ENCODE results near the gene ZNF407. TPM values are rescaled to one million over a fixed set of nuclear protein-coding genes. Genes with fewer than 3 reads are reported as not detected.

Gene ZNF407
- total and polyA plus RNA-seq, 2 experiments from 2014 or later = 2.1 to 10.4 TPM

DNA sequence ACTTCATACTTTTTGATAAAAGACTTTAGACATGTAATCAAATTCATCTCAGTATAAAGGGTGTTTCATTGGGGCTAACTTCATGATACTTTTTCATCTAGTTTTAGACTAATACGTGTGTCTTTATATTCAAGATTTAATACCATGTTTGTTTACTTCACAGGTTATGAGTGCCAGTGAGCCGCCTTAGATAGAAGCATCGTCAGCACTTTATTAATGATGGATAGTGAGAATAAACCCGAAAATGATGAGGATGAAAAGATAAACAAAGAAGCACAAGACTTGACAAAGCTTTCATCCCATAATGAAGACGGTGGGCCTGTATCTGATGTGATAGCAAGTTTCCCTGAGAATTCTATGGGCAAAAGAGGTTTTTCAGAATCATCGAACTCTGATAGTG is 33.1 kb downstream of the ZNF407 start (continued):
- TF ChIP-seq, protein P1, sequence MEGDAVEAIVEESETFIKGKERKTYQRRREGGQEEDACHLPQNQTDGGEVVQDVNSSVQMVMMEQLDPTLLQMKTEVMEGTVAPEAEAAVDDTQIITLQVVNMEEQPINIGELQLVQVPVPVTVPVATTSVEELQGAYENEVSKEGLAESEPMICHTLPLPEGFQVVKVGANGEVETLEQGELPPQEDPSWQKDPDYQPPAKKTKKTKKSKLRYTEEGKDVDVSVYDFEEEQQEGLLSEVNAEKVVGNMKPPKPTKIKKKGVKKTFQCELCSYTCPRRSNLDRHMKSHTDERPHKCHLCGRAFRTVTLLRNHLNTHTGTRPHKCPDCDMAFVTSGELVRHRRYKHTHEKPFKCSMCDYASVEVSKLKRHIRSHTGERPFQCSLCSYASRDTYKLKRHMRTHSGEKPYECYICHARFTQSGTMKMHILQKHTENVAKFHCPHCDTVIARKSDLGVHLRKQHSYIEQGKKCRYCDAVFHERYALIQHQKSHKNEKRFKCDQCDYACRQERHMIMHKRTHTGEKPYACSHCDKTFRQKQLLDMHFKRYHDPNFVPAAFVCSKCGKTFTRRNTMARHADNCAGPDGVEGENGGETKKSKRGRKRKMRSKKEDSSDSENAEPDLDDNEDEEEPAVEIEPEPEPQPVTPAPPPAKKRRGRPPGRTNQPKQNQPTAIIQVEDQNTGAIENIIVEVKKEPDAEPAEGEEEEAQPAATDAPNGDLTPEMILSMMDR (conservative IDR thresholded peaks at IDR 0.05; ENCODE audit: low read depth in 2 of 2) = no peak
- TF ChIP-seq ZNF331 (CRISPR knock-in tag; IDR thresholded peaks at IDR 0.05; ENCODE audit: low read depth) (no peak), EZH2phosphoT487 (IDR thresholded peaks at IDR 0.05; ENCODE audit: unreplicated experiment) (no peak), ZNF114 (CRISPR knock-in tag; IDR thresholded peaks at IDR 0.05) (no peak), NANOG (IDR thresholded peaks at IDR 0.05; ENCODE audit: borderline replicate concordance) (no peak), STAT1 (IDR thresholded peaks at IDR 0.05; ENCODE audit: unreplicated experiment) (no peak), JUNB (IDR thresholded peaks at IDR 0.05; ENCODE audit: unreplicated experiment) (no peak), EZH2 (IDR thresholded peaks at IDR 0.05; ENCODE audit: low read depth, unreplicated experiment) (no peak)
- TF ChIP-seq, protein P2, sequence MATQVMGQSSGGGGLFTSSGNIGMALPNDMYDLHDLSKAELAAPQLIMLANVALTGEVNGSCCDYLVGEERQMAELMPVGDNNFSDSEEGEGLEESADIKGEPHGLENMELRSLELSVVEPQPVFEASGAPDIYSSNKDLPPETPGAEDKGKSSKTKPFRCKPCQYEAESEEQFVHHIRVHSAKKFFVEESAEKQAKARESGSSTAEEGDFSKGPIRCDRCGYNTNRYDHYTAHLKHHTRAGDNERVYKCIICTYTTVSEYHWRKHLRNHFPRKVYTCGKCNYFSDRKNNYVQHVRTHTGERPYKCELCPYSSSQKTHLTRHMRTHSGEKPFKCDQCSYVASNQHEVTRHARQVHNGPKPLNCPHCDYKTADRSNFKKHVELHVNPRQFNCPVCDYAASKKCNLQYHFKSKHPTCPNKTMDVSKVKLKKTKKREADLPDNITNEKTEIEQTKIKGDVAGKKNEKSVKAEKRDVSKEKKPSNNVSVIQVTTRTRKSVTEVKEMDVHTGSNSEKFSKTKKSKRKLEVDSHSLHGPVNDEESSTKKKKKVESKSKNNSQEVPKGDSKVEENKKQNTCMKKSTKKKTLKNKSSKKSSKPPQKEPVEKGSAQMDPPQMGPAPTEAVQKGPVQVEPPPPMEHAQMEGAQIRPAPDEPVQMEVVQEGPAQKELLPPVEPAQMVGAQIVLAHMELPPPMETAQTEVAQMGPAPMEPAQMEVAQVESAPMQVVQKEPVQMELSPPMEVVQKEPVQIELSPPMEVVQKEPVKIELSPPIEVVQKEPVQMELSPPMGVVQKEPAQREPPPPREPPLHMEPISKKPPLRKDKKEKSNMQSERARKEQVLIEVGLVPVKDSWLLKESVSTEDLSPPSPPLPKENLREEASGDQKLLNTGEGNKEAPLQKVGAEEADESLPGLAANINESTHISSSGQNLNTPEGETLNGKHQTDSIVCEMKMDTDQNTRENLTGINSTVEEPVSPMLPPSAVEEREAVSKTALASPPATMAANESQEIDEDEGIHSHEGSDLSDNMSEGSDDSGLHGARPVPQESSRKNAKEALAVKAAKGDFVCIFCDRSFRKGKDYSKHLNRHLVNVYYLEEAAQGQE (IDR thresholded peaks at IDR 0.05; ENCODE audit: unreplicated experiment) = no peak

DNA sequence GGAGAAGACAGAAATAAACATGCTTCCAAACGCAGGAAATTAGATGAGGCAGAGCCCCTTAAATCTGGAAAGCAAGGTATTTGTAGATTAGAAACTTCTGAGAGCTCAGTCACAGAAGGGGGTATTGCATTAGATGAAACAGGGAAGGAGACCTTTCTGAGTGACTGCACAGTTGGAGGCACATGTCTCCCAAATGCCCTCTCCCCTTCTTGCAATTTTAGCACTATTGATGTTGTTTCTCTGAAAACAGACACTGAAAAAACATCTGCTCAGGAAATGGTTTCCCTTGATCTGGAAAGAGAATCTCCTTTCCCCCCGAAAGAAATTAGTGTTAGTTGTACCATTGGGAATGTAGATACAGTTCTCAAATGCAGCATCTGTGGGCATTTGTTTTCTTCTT is 33.5 kb downstream of the ZNF407 start:
- no peak overlapping the region for H3K27ac Mint-ChIP-seq
- Histone ChIP-seq H3K27me3 (ENCODE audit: insufficient read depth) (no peaks in the 10 kb centered on the region), H3K36me3 (ENCODE audit: insufficient read depth) (no peaks in the 10 kb centered on the region), H3F3A (replicated peaks; ENCODE audit: low read depth) (no peaks in the 10 kb centered on the region), H3K79me2 (replicated peaks; ENCODE audit: insufficient read depth) (peaks cover 11% of the 10 kb centered on the region), H4K20me1 (replicated peaks; ENCODE audit: insufficient read depth) (no peaks in the 10 kb centered on the region), H3K4me2 (no peak overlapping the region), H3K9me2 (ENCODE audit: insufficient read depth) (no peaks in the 10 kb centered on the region), H3K27ac (ENCODE audit: low read depth) (no peak overlapping the region), H3K4me1 (ENCODE audit: insufficient read depth) (peaks cover 5% of the 10 kb centered on the region; the same call in 1 of the 2 replicates), H3K4me3 (no peak overlapping the region), H2AFZ (no peak overlapping the region)
- no peaks in the 10 kb centered on the region for H3K9me3 Mint-ChIP-seq
- DNase-seq (ENCODE audit: low spot score) (no peak), ATAC-seq (no peak)
- H3K4me3 Mint-ChIP-seq = no peak overlapping the region
- no peaks in the 10 kb centered on the region for H3K27me3 Mint-ChIP-seq (ENCODE audit: insufficient read depth, low read depth, poor library complexity)
- H3K36me3 Mint-ChIP-seq (ENCODE audit: low read depth) = no peaks in the 10 kb centered on the region
- H3K4me1 Mint-ChIP-seq = peaks cover 14% of the 10 kb centered on the region
- no peak for TF ChIP-seq CREB1 (CRISPR knock-in tag; IDR thresholded peaks at IDR 0.05; ENCODE audit: low read depth)
- TF ChIP-seq, protein P1 (conservative IDR thresholded peaks at IDR 0.05; ENCODE audit: low read depth in 2 of 2) = no peak
- TF ChIP-seq, protein P2 (IDR thresholded peaks at IDR 0.05; ENCODE audit: unreplicated experiment) = no peak
